Activated CD4-positive, alpha-beta T cell treated with anti-CD3 and anti-CD28 coated beads for 48 hours (primary cell): ENCODE data around the gene FUCA1.
A peak's percentile ranks its signal among the peaks of the same experiment; 100 is the strongest.
"Not testable (repeated sequence)": the region's sequence is repeated elsewhere in the genome, so short reads cannot be mapped to it uniquely, and the experiment has no call there.

Experiments
- DNase-seq: peaks from one replicate; pipeline ENCODE4 v3.0.0-alpha.2; 2020

The FUCA1 gene

DNA sequence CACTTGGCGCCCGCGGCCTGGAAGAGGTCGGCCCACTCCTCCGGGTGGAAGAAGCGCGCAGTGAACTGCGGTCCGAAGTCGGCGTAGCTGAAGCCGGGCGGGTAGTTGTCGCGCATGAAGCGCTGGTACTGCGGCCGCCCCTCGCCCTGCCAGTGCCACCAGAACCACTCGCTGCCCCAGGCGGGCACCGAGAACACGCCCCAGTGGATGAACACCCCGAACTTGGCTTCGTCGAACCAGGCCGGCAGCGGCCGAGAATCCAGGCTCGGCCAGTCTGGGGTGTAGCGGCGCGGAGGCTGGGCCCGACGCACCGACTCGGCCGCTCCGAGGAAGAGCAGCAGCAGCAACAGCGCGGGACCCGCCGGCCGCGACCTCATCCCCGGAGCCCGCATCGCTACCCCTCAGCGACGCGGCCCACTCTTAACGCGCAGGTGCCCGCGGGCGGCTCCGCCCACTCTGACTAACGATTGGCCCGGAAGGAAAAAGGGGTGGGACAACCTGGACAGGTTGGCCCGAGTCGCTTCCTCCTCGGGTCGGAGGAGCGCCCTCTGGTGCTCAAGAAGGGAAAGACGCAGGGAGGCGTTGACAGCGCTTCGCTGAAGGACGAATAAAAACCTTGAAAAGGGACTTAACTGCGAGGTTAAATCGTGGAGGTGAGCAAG, at the start of gene FUCA1:
FUCA1 (minus strand) TSS at position 396 of the 662 bp plus-strand sequence; CDS start at position 392, 4 bp downstream.
- peak; percentile 95 for DNase-seq

DNA sequence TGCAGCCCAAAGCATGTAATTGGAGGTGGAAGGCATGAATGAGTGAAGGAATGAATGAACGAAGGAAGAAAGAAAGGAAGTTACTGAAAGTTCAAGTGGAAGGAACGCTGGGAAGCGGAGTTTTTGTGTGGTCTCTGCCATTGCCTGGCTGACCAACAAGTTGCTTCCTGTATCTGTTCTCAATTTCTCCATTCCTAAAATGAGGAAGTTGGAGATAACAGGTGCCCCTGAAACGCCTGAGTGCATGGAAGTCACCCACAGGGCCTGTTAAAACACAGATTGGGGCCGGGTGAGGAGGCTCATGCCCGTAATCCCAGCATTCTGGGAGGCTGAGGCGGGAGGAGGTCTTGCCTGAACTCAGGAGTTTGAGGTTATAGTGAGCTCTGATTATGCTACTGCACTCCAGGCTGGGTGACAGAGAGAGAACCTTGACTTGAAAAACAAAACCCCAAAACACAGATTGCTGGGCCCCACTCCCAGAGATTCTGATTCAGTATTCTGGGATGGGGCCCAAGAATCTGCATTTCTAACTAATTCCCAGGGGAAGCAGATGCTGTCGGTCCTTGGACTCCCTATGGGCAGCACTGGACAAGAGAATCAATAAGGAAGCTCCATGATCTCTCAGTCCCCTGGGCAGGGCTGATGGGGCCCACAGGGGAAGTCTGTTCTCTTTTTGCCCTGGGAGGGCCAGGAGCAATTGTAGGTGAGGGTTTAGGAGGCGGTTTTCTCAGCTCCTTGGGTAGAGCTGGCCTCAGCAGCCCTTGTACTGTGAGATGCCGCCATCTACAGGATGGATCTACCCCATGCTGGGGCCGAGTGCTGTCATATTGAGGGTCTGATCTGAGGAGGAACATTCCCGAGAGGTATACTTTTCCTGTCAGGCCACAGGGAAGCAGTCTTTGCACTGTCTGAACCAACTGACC, 48.4 kb upstream of the FUCA1 start:
- peak; percentile 70 for DNase-seq

DNA sequence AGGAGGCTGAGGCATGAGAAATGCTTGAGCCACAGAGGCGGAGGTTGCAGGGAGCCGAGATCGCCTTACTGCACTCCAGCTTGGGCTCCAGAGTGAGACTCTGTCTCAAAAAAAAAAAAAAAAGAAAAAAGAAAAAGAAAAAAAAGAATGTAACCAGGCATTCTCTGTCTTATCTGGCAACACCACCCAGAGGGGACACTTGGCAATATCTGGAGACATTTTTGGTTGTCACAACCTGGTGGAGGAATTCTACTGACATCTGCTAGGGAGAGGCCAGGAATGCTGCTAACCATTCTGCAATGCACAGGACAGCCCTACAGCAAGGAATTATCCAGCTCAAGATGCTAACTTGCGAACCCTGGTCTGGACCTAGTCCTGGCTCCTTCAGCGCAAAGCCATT, 47.4 kb upstream of the FUCA1 start:
- no peak for DNase-seq

DNA sequence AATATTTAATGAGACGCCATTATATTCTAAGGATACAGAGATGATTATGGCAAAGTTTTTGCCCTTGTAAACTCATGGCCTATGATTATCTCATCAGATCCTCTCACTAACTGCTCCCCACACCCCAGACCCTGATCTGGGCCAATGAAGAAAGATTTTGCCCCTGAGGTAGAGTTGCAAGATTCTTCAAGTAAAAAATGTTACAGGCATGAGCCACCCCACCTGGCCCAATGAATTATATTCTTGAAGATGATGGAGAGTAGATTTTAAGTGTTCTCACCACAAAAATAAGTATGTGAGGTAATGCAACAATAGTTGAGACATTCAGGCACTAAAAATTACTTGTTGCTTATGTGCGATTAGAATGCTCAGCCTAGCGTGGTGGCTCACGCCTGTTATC, 46.8 kb upstream of the FUCA1 start:
- DNase-seq: no peak

DNA sequence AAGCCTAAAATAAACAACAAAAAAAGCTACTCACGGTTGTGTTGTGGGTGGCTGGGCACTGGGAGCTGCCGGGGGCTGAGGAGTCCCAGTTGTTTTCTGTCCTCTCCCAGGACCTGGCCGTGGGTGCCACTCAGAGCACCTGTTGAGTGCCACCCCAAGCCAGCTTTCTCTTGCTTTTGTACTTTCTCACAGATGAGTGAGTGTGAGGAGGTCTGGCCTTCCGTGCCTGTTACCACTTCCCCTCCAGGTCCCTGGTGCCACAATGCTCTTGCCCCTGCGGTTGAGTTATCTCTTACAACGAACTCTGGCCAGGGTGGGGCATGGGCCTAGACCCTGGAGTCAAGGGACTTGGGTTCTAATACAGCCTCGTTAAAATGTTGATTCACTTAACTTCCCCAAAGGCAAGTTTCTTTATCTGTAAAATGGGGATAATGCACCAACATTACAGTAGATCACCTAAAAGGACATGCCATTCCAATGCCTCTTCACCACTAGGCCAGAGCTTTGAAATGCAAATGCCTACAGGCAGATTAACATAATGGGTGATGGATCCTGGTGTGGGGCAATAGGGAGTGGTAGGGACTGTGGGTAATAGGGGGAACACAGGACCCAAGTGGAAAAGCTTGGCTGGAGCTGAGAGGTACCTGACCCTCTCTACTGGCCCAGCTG, 45.3 kb upstream of the FUCA1 start, which contains the start of gene CNR2:
CNR2 (minus strand) TSS at position 151 of the 669 bp plus-strand sequence. CDS start 37,745 bp downstream, outside the sequence.
- DNase-seq: no peak

DNA sequence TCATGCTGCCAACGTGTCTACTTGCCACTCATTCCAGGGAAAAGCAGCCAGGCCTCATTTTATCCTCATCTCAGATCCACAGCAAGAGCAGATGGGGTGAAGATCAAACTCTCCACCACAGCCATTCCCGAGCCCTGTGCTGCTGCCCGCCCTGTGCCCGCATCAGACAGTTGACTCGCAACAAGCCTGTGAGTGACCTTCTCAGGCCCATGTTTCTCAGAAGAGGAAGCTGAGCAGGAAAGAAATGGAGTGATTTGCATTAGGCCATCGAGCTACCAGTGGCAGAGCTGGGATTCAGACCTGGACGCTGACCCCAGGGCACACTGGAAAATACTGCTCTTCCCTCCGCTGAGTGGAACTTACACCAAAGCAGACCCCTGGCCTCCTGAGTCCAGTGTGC, 43.8 kb upstream of the FUCA1 start:
- DNase-seq: no peak

DNA sequence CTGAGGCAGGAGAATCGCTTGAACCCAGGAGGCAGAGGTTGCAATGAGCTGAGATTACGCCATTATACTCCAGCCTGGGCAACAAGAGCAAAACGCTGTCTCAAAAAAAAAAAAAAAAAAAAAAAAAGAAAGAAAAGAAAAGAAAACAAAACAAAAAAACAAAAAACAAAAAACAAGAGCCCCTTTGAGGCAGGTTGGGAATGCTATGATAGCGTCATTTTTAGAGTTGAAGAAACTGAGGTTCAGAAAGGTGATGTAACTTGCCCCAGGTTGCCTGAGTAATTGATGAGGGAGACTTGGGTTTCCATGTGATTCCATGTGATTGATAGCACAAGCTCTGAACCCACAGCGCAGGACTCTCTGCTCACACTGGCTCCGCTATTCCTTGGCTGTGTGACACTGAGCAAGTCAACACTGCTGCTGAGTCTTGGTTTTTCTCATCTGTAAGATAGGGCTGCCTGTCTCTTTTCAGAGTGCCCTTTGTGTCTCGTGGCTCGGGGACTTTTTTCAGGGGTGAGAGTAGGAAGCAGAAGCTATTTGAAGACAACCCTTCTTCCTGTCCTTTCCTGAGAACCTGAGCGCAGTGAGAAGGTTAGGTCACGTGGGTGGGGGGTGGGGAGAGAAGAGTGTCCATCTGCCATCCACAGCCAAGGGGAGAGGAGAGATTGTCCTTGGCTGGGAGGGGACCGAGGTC, 42.6 kb upstream of the FUCA1 start:
- no peak for DNase-seq

DNA sequence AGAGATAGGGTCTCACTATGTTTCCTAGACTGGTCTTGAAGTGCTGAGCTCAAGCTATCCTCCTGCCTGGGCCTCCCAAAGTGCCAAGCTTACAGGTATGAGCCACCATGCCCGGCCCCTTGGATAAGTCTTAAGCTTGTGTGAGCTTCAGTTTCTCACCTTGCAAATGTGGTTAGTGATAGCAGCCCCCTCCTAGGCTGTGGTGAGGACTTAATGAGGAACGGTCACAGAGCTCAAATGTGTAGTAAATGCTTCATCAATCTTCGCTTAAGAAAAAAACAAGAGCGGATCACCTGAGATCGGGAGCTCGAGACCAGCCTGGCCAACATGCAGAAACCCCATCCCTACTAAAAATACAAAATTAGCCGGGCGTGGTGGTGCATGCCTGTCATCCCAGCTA, 42.1 kb upstream of the FUCA1 start:
- DNase-seq: no peak

DNA sequence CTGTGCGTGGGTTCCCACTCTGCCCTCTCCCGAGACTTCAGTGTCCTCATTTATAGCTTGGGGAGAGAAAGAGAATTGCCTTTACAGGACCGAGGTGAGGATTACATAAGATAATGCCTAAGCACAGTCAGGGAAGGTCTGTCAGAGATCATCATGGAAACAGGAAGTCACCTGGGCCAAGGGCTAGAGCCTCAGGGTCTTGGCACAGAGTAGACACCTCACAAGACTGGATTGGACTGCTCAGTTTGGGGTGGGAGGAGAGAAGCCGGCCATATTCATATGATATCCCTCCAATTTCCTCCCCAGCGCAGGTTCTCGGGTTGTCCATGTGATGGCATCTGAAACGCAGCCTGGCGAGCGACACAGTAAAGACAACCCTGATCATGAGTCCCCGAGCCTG, 41.3 kb upstream of the FUCA1 start:
- DNase-seq: no peak

DNA sequence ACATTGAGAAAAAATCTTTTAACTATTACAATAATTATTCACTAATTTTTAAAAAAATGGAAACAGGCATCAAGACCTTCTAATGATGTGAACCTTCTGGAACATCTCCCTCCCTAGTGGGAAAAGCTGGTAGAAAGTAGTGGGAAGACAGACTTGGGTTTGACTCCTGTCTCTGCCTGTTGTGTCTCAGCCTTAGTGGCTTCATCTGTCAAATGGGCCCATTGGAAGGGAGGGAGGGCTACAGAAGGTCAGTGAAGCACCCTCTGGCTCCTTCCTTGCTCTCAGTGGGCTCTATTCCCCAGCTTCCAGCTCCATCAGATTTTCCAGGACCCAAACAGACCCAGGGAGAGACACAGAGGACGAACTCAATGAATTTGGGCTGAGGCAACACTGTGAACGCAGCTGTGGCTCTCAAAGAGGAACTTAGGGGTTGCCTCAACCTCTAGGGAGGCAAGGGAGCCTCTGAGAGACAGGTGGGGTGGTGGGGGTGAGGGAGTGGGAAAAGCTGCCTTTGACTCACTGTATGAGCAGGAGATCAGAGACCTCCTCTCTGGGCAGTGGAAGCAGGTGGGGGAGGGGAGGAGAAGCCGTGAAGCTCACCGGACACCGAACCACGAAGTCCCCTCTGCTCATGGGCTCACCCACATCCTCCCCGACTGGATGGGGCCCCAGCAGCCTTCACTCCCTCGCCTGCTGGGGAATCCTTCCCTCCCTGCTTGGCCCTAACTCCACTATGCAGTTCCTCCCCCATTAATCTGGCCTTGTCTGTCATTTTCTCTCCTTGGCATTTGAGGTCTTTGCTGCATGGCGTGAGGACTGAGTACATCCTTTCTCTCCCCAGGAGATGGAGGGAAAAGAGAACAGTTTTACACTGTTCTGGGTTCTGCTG, 40.6 kb upstream of the FUCA1 start:
- DNase-seq: no peak

DNA sequence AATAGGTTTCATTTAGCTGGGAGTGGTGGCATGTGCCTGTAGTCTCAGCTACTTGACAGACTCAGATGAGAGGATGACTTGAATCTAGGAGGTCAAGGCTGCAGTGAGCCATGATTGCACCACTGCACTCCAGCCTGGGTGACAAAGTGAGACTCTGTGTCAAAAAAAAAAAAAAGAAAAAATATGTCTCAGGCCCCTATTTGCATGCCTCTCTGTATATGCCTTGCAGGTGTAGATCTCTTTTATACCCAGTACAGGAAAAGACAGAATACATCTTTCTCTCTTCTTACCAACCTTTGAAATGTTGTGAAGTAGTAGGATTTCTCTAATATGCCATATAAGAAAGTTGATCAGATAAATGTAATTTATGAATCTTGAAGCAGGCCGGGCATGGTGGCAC, 38.6 kb upstream of the FUCA1 start:
- no peak for DNase-seq

DNA sequence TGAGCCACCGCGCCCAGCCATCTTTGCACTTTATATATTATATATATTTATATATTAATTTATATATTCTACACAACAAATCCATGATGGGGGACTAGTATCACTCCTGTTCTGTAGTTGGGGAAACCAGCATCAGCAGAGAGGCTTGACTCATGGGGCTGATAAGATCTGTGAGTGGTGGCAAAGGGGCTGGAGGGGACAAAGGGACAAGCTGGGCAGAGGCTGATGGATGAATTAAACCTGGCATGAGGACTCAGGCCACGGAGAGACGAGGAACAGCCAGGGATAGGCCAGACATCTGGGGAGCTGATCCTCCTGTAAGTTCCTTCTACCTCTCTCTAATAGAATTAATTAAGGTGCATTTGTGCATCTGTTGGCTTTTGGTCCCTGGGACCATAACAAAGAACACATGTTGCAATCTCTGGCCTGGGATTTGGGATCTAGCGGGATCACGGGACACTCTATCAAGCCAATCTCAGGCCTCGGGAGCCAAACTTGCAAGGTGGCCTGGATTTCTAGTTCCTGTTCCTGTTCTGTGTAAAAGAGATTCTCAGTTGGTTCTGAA, 37.5 kb upstream of the FUCA1 start:
- DNase-seq: no peak

DNA sequence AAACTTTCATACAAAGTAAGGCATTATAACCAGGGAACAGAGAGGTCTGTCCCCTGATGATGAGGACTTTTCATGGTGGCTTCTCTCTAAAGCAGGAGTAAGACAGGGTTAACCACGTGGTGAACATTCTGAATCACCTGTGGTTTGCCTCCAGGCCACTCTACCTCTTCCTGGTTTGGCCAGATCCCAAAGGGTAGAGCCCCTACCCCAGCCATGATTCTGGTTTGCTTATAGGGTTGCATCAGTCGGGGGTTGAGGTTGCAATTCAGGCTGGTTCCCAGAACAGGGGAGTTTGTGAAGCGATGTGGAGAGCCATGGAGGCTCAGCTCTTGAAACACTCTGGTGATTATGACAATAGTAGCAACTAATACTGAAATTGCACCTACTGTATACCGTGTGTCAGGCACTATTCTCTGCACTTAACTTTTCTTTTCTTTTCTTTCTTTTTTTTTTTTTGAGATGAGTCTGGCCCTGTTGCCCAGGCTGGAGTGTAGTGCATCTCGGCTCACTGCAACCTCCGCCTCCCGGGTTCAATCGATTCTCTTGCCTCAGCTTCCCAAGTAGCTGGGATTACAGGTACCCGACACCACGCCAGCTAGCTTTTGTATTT, 36.8 kb upstream of the FUCA1 start:
- peak; percentile 61 for DNase-seq

DNA sequence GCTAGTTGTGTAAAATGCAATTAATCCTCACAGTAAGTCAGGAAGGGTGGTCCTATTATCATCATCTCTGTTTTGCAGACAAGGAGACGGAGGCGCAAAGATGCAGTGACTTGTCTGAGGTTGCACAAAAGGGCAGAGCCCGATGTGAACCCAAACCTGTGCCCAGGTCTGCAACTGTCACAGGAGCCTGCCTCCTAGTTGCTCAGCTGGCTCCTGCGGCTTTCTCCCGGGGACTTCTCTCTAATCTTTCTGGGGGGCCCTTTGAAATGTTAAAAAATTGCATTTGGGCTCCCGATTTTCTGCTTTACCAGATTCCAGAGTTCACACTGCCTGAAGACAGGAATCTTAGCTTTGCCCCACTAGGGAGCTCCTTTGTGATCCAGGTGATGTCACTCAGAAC, 35.7 kb upstream of the FUCA1 start:
- DNase-seq: no peak

DNA sequence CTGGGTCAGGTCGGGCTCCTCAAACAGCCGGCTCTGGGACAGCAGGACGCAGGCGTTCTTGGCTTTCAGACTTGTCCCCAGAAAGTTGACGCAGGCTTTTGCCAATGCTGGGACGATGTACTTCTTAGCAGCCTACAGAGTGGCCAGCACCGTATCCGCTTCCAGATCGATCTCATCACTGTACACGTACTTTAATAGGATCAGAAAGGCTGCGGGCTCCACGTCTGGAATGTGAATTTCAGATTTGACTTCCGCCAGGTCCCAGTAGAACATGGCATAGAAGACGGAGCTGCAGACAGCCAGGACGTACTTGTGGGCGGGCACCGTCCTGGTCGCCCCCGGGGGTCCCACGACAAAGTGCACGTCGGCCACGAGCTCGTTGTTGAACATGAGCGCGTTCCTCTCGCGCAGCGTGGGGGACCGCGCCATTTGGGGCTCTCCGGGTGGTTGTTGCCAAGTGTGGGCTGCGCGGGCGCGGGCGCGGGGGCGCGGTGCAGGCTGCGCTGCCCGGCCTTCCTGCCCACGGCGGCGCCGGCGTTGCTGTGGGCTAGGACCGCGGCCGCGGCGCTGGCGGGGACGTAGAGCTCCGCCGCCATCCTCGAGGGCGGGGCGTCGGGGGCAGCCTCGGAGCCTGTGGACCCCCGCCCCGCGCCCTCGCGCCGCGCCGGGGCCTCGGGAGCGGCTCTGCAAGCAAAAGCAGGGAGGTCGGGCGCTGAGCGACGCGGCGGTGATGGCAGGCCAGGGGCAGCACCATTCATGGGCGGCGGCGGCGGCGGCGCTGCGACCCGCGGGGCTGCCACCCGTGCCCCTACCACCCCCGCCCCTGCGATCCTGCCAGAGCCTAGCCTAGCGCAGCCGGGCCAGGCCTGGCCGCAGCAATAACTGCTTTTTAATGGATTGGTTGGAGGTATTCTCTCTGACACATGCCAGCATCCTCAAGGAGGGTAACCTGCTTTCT, 34.5 kb upstream of the FUCA1 start:
- DNase-seq: no peak

DNA sequence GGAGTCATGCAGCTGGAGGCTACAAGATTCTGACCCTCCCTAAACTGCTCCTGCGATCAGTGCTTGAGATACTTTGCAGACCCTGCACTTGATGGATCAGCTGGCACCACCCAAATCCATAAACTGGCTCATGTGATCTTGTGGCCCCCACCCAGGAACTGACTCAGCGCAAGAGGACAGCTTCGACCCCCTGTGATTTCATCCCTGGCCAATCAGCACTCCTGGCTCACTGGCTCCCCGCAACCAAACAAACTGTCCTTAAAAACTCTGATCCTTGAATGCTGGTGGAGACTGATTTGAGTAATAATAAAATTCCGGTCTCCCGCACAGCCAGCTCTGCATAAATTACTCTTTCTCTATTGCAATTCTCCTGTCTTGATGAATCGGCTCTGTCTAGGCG, 31.9 kb upstream of the FUCA1 start:
- not testable (repeated sequence) for DNase-seq

DNA sequence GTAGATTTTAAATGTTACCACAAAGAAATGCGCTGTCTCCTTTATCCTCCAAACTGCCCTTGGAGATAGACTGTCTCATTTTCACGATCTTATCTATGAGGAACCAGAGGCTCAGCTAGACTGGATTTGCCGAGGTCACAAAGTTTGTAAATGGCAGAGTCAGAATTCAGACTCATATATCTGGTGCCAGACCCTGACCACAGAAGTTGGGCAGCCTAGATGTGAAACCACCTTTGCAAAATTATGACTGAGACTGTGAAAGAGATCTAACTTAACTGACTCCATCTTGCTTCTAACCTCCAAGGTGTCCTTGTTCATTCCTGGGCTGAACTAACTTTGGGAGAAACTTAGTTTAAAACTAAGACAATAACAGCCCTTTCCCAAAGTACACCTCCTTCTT, 31.0 kb upstream of the FUCA1 start:
- DNase-seq: peak; percentile 25

DNA sequence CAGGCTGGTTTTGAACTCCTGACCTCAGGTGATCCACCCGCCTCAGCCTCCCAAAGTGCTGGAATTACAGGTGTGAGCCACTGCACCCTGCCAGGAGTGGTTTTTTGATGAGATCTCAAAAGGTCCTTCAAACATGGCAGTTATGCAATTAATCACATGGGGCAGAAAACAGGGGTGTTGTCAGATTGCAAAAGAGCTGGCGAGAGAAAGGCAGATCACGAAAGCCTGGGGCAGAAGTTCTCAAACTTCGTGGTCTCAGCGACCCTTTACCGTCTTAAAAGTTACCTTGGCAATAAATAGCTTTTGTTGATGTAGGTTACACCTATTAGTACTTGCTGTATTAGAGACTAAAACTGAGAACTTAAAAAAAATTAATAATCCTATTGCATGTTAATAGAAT, 29.0 kb upstream of the FUCA1 start:
- no peak for DNase-seq

DNA sequence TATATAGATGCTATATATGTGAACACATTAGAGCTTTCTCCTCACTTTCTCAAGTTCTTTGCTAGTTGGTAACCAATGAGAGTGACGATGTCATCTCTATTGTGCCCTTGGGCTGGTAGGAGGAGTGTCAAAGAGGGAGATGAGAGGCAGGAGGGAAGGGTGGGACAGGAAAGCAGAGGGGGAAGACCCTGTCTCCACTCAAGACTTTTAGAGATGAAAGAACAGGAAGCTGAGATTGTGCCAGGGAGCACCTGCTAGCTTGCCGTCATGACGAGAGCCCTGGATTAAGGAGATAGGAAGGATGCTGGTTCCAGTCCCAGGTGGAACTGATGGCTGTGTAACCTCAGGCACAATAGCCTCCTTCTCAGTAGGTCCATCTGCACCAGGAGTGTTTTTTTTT, 28.4 kb upstream of the FUCA1 start:
- DNase-seq: no peak

DNA sequence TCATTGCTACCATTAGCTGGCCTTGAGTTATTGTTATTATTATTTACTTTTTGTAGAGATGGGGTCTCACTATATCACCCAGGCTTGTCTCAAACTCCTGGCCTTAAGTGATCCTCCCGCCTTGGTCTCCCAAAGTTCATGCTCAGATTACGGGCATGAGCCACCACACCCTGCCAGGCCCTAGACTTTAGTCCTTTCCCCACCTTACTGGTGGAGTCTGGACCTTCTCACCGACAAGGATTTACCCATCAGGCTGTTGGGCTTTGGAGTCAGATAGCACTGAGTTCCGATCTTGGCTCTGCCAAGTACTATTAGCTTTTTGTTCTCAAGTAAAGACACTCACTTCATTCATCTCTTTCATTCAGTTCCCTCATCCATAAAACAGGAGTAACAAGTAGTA, 27.9 kb upstream of the FUCA1 start:
- DNase-seq: no peak
